HG03439 (cell line): Measurements from ENCODE around the gene GPR158.
"Not testable (repeated sequence)": the region's sequence is repeated elsewhere in the genome, so short reads cannot be mapped to it uniquely, and the experiment has no call there.

ENCODE experiments used
- ATAC-seq: cut with Tn5 transposase; IDR thresholded peaks from one replicate; pipeline ENCODE4 v1.9.1; 2021; ENCODE audit warnings: mild to moderate bottlenecking, moderate library complexity; ENCODE audit not compliant: unreplicated experiment

The GPR158 gene

DNA sequence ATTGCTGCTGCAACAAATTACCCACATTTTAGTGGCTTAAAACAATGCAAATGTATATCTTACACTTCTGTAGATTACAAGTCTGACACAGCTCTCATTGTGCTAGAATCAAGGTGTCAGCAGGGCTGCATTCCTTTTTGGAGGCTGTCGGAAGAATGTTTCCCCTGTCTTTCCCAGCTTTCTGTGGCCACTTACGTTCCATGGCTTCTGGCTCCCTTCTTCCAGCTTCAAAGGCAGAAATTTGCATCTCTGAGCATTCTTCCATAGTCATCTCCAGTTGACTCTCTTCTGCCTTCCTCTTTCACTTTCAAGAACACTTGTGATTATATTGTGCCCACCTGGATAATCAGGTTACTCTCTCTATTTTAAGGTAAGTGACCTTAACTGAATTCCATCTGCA is 125.3 kb downstream of the GPR158 start:
- no peak for ATAC-seq

DNA sequence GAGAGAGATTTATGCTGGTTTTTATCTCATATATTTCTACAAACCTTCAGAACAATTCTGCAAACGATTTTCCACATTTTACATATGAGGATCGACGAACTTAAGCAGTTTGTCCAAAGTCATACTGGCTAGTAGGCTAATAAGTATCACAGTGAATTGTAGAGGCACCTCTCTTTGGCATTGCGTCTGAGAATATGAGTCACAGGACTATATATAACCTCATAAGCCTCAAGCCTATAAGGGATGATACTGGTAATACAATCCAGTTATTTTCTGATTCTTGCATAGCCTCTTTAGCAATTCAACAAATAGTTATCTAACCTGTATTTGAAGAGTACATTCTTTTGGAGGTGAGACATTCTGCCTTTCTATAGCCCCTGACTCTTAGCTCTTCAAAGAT is 129.8 kb downstream of the GPR158 start:
- no peak for ATAC-seq

DNA sequence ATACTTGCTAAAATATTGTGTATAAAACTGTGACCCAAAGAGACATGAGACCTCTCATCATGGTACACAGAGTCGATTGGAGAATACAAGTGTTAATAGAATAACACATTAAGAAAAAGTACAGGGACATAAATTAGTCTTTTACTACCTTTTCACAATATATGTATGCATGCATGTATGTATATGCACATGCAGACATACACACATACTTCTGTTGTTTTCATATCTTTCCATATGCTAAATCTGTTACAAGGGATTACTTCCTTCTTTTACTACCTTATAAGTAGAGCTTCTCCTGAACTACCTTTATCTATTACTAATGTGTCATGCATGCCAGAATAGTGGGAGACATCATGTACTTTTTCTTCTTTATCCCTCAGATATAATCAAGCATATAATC is 131.6 kb downstream of the GPR158 start:
- no peak for ATAC-seq

DNA sequence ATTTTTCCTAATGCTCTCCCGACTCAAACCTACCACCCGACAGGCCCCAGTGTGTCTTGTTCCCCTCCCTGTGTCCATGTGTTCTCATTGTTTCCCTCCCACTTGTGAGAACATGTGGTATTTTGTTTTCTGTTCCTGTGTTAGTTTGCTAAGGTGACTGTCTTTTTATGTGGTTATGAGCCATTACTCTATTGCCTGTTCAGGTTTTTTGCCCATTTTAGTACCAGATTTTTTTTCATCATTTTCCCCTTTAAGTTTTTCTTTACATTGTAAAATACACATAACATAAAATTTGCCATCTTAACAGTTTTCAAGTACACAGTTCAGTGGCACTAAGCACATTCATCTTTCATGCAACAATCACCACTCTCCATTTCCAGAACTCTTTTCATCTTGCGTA is 133.5 kb downstream of the GPR158 start:
- ATAC-seq: no peak

DNA sequence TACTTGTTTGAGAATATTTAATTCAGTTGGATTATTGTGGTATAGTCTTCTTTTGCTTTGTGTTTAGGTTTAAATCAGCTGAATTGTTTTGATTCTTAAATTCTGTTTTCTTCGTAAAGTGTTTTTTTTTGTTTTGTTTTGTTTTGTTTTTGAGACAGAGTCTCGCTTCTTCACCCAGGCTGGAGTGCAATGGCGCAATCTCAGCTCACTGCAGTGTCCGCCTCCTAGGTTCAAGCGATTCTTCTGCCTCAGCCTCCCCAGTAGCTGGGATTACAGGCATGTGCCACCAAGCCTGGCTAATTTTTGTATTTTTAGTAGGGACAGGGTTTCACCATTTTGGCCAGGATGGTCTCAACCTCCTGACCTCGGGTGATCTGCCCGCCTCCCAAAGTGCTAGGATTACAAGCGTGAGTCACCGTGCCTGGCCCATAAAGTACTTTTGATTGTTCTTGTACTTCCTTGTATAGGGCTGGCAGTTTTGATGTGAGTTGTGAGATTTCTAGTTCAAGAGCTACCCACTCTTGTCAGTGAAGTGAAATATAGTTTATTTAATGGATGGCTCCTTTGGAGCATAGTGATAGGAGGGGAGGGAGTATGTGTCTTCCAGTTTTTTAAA is 142.9 kb downstream of the GPR158 start:
- not testable (repeated sequence) for ATAC-seq

DNA sequence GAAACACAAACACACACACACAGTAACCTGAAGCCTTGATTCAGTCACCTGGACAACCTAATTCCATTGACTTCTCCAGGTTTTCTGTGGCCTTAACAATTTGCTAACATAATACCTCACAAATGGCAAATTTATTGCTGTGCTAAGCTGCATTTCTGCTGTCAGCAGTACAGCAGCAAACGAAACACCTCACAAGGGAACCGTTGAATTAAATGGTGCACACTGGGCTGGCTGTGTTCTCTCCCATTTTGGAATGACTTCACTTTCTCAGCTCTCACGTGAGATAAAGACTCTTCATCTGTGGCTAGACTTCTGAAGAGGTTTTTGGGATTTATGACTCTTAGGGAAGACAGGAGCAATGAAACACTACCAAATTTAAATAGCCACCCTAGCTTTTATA is 152.5 kb downstream of the GPR158 start:
- ATAC-seq: no peak

DNA sequence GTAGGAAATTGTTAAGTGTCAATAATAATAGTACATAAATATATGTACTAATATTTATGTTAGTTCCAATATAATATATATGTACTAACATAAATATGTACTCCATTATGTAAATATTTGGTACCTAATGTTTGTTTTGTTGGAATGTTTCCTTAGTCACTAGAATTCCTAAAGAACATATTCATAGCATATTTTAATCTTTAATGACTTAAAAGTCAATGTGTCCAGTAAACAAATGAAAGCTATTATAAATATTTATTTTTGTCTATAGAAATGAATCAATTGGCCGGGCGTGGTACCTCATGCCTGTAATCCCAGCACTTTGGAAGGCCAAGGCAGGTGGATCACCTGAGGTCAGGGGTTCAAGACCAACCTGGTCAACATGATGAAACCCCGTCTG is 153.6 kb downstream of the GPR158 start:
- no peak for ATAC-seq

DNA sequence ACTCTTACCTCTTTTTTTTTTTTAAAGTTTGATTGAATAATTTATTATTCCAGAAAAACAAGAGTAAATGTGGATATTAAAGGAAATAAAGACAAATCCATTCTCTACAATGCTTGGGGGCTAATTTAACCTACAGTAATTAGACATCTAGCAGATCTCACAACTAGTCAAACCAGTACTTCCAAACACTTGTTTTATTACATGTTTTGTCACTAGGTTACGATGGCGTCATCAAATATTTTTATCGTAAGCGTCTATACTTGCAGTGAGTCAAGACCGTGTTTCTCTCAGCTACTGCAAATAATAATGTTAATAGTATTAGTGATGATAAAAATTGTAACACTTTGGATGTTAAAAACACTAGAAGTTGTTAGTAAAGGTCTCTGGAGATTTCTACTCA is 154.8 kb downstream of the GPR158 start:
- not testable (repeated sequence) for ATAC-seq

DNA sequence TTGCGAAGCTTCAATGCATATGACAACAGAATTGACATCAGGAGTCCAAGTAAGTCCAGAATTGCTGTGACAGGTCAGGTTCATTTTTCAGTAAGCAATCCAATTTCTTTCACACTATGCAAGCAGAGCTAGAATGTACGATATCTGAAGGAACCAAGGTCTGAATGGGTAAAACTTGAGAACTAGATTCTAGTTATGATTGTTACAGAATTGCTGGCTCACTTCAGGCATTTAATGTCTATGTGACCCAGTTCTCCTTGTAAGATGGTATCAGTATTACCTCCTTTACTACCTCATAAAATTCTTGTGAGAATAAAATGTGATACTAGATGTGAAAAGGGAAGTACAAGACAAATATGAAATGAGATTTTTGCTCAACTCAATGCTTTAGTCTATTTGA is 159.6 kb downstream of the GPR158 start:
- ATAC-seq: no peak

DNA sequence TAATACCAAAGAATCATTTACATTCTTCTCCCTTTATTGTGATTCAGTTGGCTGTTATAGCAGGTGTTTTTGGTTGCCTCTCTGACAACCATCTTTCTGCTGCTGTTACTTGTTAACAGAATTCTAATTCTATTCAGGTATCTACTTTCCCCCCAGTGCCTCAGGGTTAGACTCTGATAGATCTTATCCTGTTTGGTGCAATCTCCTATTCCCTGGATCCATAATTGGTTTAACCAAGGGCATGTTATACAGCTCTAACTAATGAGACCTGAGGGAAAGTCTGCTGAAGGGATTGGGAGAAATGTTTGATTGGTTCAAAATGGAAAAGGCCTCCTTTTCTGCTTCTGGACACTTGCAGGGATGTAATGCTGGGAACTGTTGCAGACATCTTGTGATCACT is 161.5 kb downstream of the GPR158 start:
- no peak for ATAC-seq

DNA sequence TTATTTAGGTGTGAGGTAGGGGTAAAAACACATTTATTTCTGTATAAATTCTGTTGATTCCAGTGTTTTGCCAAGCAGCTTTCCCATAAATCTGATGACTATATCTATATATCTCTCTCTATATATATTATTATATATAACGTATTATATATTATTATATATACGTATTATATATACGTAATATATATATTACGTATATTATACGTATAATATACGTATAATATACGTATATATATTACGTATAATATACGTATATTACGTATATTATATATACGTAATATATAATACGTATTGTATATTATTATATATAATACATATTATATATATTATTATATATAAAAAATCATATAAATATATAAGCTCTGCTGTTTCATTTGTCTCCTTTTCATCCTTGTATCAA is 163.5 kb downstream of the GPR158 start:
- no peak for ATAC-seq

DNA sequence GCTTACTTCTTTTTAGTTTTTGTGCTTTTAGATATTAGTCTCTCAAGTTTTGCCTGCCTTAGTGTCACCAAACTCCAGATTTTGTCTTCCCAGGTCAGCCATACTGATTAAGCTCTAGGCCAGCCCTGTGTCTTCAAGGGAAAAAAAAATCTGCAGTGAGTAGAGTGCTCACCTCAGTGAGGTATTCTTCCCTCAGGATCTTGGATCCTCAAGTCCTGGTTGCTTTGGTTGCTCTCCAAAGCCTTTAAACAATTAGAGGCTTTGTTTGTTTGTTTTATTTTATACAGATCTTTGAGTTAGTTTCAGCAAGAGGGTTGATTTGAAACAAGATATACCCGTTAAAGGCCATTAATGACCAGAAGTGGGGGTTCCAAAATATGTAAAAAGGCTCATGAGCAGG is 165.2 kb downstream of the GPR158 start:
- no peak for ATAC-seq

DNA sequence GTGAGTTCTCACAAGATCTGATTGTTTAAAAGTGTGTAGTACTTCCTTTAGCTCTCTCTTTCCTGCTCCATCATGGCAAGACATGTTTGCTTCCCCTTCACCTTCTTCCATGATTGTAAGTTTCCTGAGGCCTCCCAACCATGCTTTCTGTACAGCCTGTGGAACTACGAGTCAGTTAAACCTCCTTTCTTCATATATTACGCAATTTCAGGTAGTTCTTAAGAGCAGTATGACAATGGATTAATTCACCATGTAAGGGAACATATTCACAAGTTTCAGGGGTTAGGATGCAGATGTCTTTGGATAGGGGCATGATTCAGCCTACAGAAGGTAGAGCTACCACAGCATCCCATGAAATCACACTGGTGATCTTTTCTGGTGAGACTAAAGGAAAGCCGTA is 174.7 kb downstream of the GPR158 start:
- no peak for ATAC-seq

DNA sequence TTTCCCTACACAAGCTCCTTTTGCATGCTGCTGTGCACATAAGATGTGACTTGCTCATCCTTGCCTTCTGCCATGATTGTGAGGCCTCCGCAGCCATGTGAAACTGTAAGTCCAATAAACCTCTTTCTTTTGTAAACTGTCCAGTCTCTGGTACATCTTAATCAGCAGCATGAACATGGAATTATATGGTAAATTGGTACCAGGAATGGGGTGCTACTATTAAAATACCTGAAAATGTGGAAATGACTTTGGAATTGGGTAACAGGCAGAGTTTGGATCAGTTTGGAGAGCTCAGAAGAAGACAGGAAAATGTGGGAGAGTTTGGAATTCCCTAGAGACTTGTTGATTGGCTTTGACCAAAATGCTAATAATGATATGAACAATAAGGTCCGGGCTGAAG is 181.8 kb downstream of the GPR158 start:
- ATAC-seq: no peak

DNA sequence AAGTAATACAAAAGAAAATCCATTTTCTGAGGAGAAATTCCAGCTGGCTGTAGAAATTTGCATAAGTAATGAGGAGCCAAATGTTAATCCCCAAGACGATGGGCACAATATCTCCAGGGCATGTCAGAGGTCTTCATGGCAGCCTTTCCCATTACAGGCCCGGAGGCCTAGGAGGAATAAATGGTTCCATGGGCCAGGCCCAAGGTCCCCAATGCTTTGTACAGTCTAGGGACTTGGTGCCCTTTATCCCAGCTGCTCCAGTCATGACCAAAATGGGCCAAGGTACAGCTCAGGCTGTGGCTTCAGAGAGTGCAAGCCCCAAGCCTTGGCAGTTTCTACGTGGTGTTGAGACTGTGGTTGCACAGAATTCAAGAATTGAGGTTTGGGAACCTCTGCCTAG is 182.5 kb downstream of the GPR158 start:
- ATAC-seq: no peak

DNA sequence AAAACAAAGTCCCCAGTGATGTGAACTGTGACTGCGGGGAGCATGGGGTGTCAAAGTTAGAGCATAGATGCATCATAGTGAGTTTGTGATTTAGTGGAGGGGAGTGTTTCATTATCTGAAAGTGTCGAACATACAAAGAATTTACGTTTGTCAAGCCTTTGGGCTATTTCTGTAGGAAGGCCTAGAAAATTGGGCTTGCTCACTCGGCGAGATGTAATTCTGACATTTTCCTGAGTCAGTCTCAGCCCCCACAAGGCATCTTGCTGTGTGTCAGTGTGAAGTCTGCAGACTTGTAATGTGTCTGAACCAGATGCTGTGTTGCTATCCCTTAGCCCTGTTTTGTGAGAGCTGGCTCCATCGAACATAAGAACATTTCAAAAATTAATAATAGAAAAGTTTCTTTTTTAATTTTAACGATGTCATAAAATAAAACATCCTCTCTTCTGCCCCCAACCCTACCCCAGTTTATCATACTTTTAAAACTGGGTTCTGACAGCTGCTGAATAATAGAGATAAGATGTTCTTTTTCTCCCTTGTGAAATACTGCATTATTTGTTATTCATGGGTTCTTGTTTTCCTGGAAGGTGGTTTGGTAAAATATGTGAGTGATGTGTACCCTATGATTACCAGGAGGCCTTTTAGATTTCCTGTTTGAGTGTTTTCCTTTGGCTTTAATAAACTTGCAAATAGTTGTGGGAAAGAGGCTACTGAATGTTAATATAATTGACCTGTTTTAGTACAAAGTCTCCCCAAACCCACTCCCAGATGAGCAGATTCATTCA is 207.4 kb downstream of the GPR158 start:
- ATAC-seq: no peak

DNA sequence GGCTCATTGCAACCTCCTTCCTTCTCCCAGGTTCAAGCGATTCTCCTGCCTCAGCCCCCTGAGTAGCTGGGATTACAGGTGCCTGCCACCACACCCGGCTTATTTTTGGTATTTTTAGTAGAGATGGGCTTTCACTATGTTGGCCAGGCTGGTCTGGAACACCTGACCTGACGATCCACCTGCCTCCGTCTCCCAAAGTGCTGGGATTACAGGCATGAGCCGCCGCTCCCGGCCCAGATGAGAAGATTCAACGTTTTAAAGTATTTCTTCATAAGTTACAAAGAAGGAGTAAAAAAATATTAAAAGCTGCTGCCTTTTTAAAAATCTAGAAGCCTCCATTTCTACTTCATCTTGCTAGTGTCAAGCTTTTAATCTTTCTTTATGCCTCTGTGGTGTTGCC is 208.1 kb downstream of the GPR158 start:
- ATAC-seq: not testable (repeated sequence)

DNA sequence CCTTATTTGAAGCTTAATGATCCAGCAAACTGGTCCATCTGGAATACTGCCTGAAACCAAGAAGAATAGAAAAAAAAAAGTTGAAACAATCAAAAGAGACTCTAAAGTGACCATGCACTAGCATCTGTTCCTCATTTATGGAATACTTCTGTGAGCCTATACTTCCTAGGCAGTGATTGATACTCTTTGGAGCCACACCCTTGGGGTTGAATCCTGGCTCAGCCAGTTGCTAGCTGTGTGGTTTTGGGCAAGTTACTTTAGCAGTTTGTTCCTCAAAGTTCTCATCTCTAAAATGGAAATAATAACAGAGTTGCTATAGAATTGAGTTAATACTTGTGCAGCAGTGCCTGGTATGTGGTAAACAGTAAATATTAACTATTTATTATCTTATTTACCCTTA is 208.9 kb downstream of the GPR158 start:
- ATAC-seq: no peak

DNA sequence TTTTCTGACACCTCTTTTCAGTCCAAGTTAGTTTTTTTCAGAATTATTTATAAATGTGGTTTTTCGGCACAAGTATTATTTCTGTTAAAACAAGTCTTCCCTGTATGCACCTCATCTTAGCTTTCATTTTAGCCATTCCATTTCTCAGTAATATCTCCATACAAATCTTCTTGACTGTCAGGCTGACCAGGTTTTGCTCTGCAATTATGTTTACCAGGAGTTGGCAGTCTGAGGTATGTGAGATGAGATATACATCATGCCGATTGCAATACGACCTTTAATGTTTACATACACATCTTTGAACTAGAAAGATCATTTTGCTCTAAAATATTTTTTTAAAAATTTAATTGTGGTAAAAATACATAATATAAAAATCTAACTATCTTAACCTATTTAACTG is 209.8 kb downstream of the GPR158 start:
- ATAC-seq: no peak

DNA sequence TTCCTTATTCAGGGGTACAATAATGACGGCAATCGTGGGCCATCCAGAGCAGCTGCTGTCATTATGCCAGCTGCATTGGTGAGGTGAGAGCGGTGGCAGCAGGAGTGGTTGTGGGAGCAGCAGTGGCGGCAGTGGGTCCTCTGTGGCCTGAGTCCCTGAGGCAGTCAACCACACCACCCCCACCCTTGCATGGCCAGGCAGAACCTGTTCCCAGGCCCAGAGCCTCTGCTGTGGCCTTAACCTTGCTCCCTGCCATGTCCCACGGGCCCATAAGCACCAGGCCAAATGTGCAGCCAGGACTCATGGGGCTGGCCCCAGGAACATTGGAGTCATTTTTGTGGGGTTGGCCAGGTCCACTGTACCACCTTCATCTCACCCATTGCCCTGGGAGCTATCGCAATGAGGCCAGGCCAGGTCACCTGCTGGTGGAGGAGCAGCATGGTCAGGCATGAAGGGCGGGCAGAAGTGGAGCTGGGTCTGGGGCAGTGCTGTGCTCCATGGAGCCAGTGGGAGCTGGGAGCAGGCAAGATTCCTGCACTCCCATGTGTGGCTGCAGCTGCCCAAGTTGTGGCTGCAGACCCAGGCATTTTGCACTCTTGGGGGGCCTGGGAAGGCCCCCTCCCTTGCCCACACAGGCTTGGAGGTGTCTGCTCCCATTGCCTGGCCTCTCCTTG is 213.5 kb downstream of the GPR158 start:
- no peak for ATAC-seq

DNA sequence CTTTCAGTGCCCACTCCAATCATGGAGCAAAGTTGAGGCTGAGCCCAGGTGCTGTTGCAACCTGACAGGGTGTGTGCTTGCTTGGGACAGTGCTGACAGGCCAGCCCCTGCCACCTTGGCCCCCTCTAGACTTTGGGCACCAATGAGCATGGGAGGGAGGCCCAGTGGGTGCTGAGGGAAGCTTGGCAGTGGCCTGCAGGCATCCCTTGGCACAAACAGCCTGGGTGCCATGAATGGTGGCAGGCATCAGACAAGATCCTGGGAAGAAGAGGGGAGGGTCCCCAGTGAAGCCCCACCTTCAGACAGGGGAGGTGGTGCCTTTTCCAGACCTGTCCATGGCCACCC is 214.0 kb downstream of the GPR158 start:
- ATAC-seq: no peak

DNA sequence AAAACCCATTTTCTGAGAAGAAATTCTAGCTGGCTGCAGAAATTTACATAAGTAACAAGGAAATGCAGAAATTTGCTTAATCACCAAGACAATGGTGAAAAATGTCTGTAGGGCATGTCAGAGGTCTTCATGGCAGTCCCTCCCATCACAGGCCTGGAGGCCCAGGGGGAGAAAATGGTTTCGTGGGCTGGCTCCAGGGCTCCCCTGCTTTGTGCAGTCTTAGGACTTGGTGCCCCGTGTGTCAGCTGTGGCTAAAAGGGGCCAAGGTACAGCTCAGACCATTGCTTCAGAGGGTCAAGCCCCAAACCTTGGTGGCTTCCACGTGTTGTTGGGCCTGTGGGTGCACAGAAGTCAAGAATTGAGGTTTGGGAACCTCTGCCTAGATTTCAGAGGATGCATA is 215.9 kb downstream of the GPR158 start:
- no peak for ATAC-seq
